ENCODE data around the gene SLC6A18. TPM values are rescaled to one million over a fixed set of nuclear protein-coding genes. Genes with fewer than 3 reads are reported as not detected.

Gene SLC6A18
- total RNA-seq, 2 donors from 2014 or later: not detected

- no peaks in the 10 kb centered on the region for H3K4me1 ChIP-seq
- 73 to 80% methylated on average over 6 to 18 of the region's 18 CpGs for whole genome bisulfite sequencing, 2 donors
- H3K4me3 ChIP-seq: no peak overlapping the region
- no peak for TF ChIP-seq POLR2A (IDR thresholded peaks at IDR 0.05)
- TF ChIP-seq CTCF (IDR thresholded peaks at IDR 0.05): no peak
- H3K36me3 ChIP-seq (replicated peaks in 1 of 2; ENCODE audit: insufficient read depth in 1 of 2, low read depth in 2 of 2): no peaks in the 10 kb centered on the region
- no peaks in the 10 kb centered on the region for H3K9me3 ChIP-seq
- no peak overlapping the region for H3K27ac ChIP-seq
- ATAC-seq: no peak
- no peak for DNase-seq
- intact Hi-C loops (cut with DNase I): no loop called here
- H3K27me3 ChIP-seq: no peaks in the 10 kb centered on the region
These were observed 8.3 kb upstream of the SLC6A18 start for GRCh38 chr5:1216918-1217295.

GRCh38 chr5:1217596-1218206 lies 7.5 kb upstream of the SLC6A18 start:
- ATAC-seq (no peak), DNase-seq (no peak)
- intact Hi-C loops (cut with DNase I): no loop called here
- 48 to 51% methylated on average over 21 to 24 of the region's 24 CpGs for WGBS, 2 donors
- Histone ChIP-seq H3K4me3 (no peak overlapping the region), H3K4me1 (no peaks in the 10 kb centered on the region), H3K36me3 (replicated peaks in 1 of 2; ENCODE audit: insufficient read depth in 1 of 2, low read depth in 2 of 2) (no peaks in the 10 kb centered on the region), H3K9me3 (no peaks in the 10 kb centered on the region), H3K27me3 (no peaks in the 10 kb centered on the region), H3K27ac (no peak overlapping the region)
- TF ChIP-seq POLR2A (IDR thresholded peaks at IDR 0.05) (no peak), CTCF (IDR thresholded peaks at IDR 0.05) (no peak)

- 81% methylated on average over 18 to 38 of the region's 38 CpGs for WGBS, 2 donors
- Histone ChIP-seq H3K27me3 (no peaks in the 10 kb centered on the region), H3K4me3 (no peak overlapping the region), H3K9me3 (no peaks in the 10 kb centered on the region), H3K36me3 (replicated peaks in 1 of 2; ENCODE audit: insufficient read depth in 1 of 2, low read depth in 2 of 2) (no peaks in the 10 kb centered on the region), H3K27ac (no peak overlapping the region), H3K4me1 (no peaks in the 10 kb centered on the region)
- no peak for DNase-seq
- TF ChIP-seq CTCF (IDR thresholded peaks at IDR 0.05): no peak
- TF ChIP-seq POLR2A (IDR thresholded peaks at IDR 0.05): no peak
- intact Hi-C loops (cut with DNase I): no loop called here
- ATAC-seq: no peak
These were observed 6.7 kb upstream of the SLC6A18 start for GRCh38 chr5:1218351-1219080.

- H3K36me3 ChIP-seq (replicated peaks in 1 of 2; ENCODE audit: insufficient read depth in 1 of 2, low read depth in 2 of 2): no peaks in the 10 kb centered on the region
- DNase-seq (no peak), ATAC-seq (no peak)
- intact Hi-C loops (cut with DNase I): no loop called here
- WGBS, 2 donors: 63 to 65% methylated on average over 11 to 38 of the region's 38 CpGs
- no peaks in the 10 kb centered on the region for H3K9me3 ChIP-seq
- no peak for TF ChIP-seq CTCF (IDR thresholded peaks at IDR 0.05)
- no peak for TF ChIP-seq POLR2A (IDR thresholded peaks at IDR 0.05)
- no peak overlapping the region for H3K27ac ChIP-seq
- H3K4me1 ChIP-seq: no peaks in the 10 kb centered on the region
- H3K4me3 ChIP-seq: no peak overlapping the region
- H3K27me3 ChIP-seq: no peaks in the 10 kb centered on the region
These were observed 5.9 kb upstream of the SLC6A18 start for GRCh38 chr5:1219098-1219767.
